Measurements from ENCODE around the gene TBC1D22A. TPM values are rescaled to one million over a fixed set of nuclear protein-coding genes. Genes with fewer than 3 reads are reported as not detected.

The TBC1D22A gene
- total and polyA plus RNA-seq, 2 experiments from 2014 or later, result 9.6 to 13.3 TPM

DNA sequence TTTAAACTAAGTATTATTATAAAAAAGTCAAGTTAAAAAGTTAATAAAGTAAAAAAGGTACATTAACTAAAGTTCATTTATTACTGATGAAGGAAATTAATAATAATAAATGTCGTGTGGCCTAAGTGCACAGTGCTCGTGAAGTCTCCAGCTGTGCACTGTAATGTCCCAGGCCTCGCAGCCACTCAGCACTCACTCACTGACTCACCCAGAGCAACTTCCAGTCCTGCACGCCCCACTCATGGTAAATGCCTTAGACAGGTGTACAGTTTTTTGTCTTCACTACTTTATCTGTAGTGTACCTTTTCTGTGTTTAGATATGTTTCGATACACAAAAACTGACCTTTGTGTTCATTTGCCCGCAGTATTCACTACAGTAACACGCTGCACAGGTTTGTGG, 175.5 kb downstream of the TBC1D22A start:
- Mint-ChIP-seq H3K4me1 (peaks cover 13% of the 10 kb centered on the region), H3K27ac (no peak overlapping the region), H3K36me3 (ENCODE audit: low read depth) (no peaks in the 10 kb centered on the region), H3K27me3 (ENCODE audit: insufficient read depth, low read depth, poor library complexity) (peaks cover 7% of the 10 kb centered on the region), H3K9me3 (no peaks in the 10 kb centered on the region), H3K4me3 (no peak overlapping the region)
- Histone ChIP-seq H3K79me2 (replicated peaks; ENCODE audit: insufficient read depth) (no peaks in the 10 kb centered on the region), H3K4me2 (no peak overlapping the region), H3F3A (replicated peaks; ENCODE audit: low read depth) (no peaks in the 10 kb centered on the region), H4K20me1 (replicated peaks; ENCODE audit: insufficient read depth) (no peaks in the 10 kb centered on the region; the same call in none of the 2 replicates), H3K4me3 (no peak overlapping the region), H2AFZ (no peak overlapping the region), H3K4me1 (ENCODE audit: insufficient read depth) (no peaks in the 10 kb centered on the region), H3K27me3 (ENCODE audit: insufficient read depth) (no peaks in the 10 kb centered on the region), H3K27ac (ENCODE audit: low read depth) (no peak overlapping the region), H3K36me3 (ENCODE audit: insufficient read depth) (no peaks in the 10 kb centered on the region), H3K9me2 (ENCODE audit: insufficient read depth) (no peaks in the 10 kb centered on the region)
- no peak for DNase-seq (ENCODE audit: low spot score)
- no peak for TF ChIP-seq ZNF331 (CRISPR knock-in tag; IDR thresholded peaks at IDR 0.05; ENCODE audit: low read depth)
- TF ChIP-seq, protein P1, sequence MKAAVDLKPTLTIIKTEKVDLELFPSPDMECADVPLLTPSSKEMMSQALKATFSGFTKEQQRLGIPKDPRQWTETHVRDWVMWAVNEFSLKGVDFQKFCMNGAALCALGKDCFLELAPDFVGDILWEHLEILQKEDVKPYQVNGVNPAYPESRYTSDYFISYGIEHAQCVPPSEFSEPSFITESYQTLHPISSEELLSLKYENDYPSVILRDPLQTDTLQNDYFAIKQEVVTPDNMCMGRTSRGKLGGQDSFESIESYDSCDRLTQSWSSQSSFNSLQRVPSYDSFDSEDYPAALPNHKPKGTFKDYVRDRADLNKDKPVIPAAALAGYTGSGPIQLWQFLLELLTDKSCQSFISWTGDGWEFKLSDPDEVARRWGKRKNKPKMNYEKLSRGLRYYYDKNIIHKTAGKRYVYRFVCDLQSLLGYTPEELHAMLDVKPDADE (IDR thresholded peaks at IDR 0.05), result no peak
- TF ChIP-seq STAT1 (IDR thresholded peaks at IDR 0.05; ENCODE audit: unreplicated experiment), result no peak
- TF ChIP-seq EZH2phosphoT487 (IDR thresholded peaks at IDR 0.05; ENCODE audit: unreplicated experiment), result no peak
- no peak for TF ChIP-seq CREB1 (CRISPR knock-in tag; IDR thresholded peaks at IDR 0.05; ENCODE audit: low read depth)
- TF ChIP-seq EZH2 (IDR thresholded peaks at IDR 0.05; ENCODE audit: low read depth, unreplicated experiment), result no peak
- TF ChIP-seq JUNB (IDR thresholded peaks at IDR 0.05; ENCODE audit: unreplicated experiment), result no peak
- TF ChIP-seq, protein P2, sequence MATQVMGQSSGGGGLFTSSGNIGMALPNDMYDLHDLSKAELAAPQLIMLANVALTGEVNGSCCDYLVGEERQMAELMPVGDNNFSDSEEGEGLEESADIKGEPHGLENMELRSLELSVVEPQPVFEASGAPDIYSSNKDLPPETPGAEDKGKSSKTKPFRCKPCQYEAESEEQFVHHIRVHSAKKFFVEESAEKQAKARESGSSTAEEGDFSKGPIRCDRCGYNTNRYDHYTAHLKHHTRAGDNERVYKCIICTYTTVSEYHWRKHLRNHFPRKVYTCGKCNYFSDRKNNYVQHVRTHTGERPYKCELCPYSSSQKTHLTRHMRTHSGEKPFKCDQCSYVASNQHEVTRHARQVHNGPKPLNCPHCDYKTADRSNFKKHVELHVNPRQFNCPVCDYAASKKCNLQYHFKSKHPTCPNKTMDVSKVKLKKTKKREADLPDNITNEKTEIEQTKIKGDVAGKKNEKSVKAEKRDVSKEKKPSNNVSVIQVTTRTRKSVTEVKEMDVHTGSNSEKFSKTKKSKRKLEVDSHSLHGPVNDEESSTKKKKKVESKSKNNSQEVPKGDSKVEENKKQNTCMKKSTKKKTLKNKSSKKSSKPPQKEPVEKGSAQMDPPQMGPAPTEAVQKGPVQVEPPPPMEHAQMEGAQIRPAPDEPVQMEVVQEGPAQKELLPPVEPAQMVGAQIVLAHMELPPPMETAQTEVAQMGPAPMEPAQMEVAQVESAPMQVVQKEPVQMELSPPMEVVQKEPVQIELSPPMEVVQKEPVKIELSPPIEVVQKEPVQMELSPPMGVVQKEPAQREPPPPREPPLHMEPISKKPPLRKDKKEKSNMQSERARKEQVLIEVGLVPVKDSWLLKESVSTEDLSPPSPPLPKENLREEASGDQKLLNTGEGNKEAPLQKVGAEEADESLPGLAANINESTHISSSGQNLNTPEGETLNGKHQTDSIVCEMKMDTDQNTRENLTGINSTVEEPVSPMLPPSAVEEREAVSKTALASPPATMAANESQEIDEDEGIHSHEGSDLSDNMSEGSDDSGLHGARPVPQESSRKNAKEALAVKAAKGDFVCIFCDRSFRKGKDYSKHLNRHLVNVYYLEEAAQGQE (IDR thresholded peaks at IDR 0.05; ENCODE audit: unreplicated experiment), result no peak
- TF ChIP-seq NANOG (IDR thresholded peaks at IDR 0.05; ENCODE audit: borderline replicate concordance), result no peak
- no peak for TF ChIP-seq CTCF (conservative IDR thresholded peaks at IDR 0.05; ENCODE audit: low read depth in 2 of 2)
- no peak for TF ChIP-seq ZNF114 (CRISPR knock-in tag; IDR thresholded peaks at IDR 0.05)
- no peak for TF ChIP-seq POLR2AphosphoS5 (IDR thresholded peaks at IDR 0.05; ENCODE audit: low read depth)
- TF ChIP-seq, protein P3, sequence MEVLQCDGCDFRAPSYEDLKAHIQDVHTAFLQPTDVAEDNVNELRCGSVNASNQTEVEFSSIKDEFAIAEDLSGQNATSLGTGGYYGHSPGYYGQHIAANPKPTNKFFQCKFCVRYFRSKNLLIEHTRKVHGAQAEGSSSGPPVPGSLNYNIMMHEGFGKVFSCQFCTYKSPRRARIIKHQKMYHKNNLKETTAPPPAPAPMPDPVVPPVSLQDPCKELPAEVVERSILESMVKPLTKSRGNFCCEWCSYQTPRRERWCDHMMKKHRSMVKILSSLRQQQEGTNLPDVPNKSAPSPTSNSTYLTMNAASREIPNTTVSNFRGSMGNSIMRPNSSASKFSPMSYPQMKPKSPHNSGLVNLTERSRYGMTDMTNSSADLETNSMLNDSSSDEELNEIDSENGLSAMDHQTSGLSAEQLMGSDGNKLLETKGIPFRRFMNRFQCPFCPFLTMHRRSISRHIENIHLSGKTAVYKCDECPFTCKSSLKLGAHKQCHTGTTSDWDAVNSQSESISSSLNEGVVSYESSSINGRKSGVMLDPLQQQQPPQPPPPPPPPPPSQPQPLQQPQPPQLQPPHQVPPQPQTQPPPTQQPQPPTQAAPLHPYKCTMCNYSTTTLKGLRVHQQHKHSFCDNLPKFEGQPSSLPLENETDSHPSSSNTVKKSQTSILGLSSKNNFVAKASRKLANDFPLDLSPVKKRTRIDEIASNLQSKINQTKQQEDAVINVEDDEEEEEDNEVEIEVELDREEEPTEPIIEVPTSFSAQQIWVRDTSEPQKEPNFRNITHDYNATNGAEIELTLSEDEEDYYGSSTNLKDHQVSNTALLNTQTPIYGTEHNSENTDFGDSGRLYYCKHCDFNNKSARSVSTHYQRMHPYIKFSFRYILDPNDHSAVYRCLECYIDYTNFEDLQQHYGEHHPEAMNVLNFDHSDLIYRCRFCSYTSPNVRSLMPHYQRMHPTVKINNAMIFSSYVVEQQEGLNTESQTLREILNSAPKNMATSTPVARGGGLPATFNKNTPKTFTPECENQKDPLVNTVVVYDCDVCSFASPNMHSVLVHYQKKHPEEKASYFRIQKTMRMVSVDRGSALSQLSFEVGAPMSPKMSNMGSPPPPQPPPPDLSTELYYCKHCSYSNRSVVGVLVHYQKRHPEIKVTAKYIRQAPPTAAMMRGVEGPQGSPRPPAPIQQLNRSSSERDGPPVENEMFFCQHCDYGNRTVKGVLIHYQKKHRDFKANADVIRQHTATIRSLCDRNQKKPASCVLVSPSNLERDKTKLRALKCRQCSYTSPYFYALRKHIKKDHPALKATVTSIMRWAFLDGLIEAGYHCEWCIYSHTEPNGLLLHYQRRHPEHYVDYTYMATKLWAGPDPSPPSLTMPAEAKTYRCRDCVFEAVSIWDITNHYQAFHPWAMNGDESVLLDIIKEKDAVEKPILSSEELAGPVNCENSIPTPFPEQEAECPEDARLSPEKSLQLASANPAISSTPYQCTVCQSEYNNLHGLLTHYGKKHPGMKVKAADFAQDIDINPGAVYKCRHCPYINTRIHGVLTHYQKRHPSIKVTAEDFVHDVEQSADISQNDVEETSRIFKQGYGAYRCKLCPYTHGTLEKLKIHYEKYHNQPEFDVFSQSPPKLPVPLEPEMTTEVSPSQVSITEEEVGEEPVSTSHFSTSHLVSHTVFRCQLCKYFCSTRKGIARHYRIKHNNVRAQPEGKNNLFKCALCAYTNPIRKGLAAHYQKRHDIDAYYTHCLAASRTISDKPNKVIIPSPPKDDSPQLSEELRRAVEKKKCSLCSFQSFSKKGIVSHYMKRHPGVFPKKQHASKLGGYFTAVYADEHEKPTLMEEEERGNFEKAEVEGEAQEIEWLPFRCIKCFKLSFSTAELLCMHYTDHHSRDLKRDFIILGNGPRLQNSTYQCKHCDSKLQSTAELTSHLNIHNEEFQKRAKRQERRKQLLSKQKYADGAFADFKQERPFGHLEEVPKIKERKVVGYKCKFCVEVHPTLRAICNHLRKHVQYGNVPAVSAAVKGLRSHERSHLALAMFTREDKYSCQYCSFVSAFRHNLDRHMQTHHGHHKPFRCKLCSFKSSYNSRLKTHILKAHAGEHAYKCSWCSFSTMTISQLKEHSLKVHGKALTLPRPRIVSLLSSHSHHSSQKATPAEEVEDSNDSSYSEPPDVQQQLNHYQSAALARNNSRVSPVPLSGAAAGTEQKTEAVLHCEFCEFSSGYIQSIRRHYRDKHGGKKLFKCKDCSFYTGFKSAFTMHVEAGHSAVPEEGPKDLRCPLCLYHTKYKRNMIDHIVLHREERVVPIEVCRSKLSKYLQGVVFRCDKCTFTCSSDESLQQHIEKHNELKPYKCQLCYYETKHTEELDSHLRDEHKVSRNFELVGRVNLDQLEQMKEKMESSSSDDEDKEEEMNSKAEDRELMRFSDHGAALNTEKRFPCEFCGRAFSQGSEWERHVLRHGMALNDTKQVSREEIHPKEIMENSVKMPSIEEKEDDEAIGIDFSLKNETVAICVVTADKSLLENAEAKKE (CRISPR knock-in tag; IDR thresholded peaks at IDR 0.05), result no peak
- ATAC-seq, result no peak
